Activated naive CD8-positive, alpha-beta T cell treated with anti-CD3 and anti-CD28 coated beads, Interleukin-2, amount 10 ng/mL, durations not matched to agents 7 days and 5 days (primary cell): ENCODE results near the gene DOCK1. TPM values are rescaled to one million over a fixed set of nuclear protein-coding genes. Genes with fewer than 3 reads are reported as not detected.

Experiments
- ATAC-seq: fragments of 150-1000 bp; cut with Tn5 transposase; one replicate; pipeline ENCODE4 v1.10.0; 2021; ENCODE audit warnings: low read depth, moderate library complexity
- POLR2A ChIA-PET: fragments of 350-600 bp; sonication (Branson Sonifier 250); formaldehyde crosslinking; loops from one replicate; lab custom pipeline; 2021; ENCODE audit warnings: antibody characterized with exemption; lab: Charles Lee
- DNase-seq: peaks from one replicate; pipeline ENCODE4 v3.0.0; 2021
- H3K27ac Mint-ChIP-seq: one replicate; pipeline ENCODE4 v1.8.0; 2022; ENCODE audit warnings: mild to moderate bottlenecking, mixed read lengths
- H3K27me3 Mint-ChIP-seq: one replicate; pipeline ENCODE4 v1.8.0; 2022; ENCODE audit warnings: mild to moderate bottlenecking, moderate library complexity, mixed read lengths
- H3K36me3 Mint-ChIP-seq: one replicate; pipeline ENCODE4 v1.8.0; 2021; ENCODE audit warnings: mild to moderate bottlenecking, mixed read lengths
- H3K4me1 Mint-ChIP-seq: one replicate; pipeline ENCODE4 v1.8.0; 2021; ENCODE audit warnings: mixed read lengths
- H3K4me3 Mint-ChIP-seq: one replicate; pipeline ENCODE4 v1.8.0; 2022; ENCODE audit warnings: mild to moderate bottlenecking, moderate library complexity, mixed read lengths
- H3K9me3 Mint-ChIP-seq: one replicate; pipeline ENCODE4 v1.8.0; 2021; ENCODE audit warnings: mixed read lengths
- total RNA-seq, 2 experiments: library from RNA; stranded (reverse); gene quantifications; one replicate each; pipeline ENCODE4 v1.2.3, GENCODE V29; 2021

The DOCK1 gene
- total RNA-seq, 2 experiments from 2014 or later = 0.06 to 0.14 TPM

GRCh38 chr10:126997801-126998590 lies 92.8 kb downstream of the DOCK1 start:
- DNase-seq = no peak
- H3K27ac Mint-ChIP-seq = no peak overlapping the region
- H3K36me3 Mint-ChIP-seq = no peaks in the 10 kb centered on the region
- no peak overlapping the region for H3K4me3 Mint-ChIP-seq
- H3K27me3 Mint-ChIP-seq = no peaks in the 10 kb centered on the region
- ATAC-seq = no peak
- POLR2A ChIA-PET = no interaction called here
- no peaks in the 10 kb centered on the region for H3K4me1 Mint-ChIP-seq
- H3K9me3 Mint-ChIP-seq = peaks cover 3% of the 10 kb centered on the region

- no peak for DNase-seq
- Mint-ChIP-seq H3K27ac (no peak overlapping the region), H3K27me3 (no peaks in the 10 kb centered on the region), H3K4me1 (no peaks in the 10 kb centered on the region), H3K4me3 (no peak overlapping the region), H3K9me3 (peaks cover 3% of the 10 kb centered on the region), H3K36me3 (no peaks in the 10 kb centered on the region)
- POLR2A ChIA-PET = no interaction called here
- no peak for ATAC-seq
Observed at GRCh38 chr10:127000598-127000997, 95.4 kb downstream of the DOCK1 start.

GRCh38 chr10:127003032-127003685 lies 97.9 kb downstream of the DOCK1 start:
- Mint-ChIP-seq H3K9me3 (peaks cover 1% of the 10 kb centered on the region), H3K4me3 (no peak overlapping the region), H3K4me1 (no peaks in the 10 kb centered on the region), H3K36me3 (no peaks in the 10 kb centered on the region), H3K27me3 (no peaks in the 10 kb centered on the region), H3K27ac (no peak overlapping the region)
- POLR2A ChIA-PET = no interaction called here
- ATAC-seq (no peak), DNase-seq (no peak)

- ATAC-seq = no peak
- Mint-ChIP-seq H3K36me3 (no peaks in the 10 kb centered on the region), H3K27me3 (no peaks in the 10 kb centered on the region), H3K27ac (no peak overlapping the region), H3K9me3 (no peaks in the 10 kb centered on the region), H3K4me1 (no peaks in the 10 kb centered on the region), H3K4me3 (no peak overlapping the region)
- DNase-seq = no peak
- POLR2A ChIA-PET = no interaction called here
Observed at GRCh38 chr10:127006453-127006852, 101.2 kb downstream of the DOCK1 start.

DNA sequence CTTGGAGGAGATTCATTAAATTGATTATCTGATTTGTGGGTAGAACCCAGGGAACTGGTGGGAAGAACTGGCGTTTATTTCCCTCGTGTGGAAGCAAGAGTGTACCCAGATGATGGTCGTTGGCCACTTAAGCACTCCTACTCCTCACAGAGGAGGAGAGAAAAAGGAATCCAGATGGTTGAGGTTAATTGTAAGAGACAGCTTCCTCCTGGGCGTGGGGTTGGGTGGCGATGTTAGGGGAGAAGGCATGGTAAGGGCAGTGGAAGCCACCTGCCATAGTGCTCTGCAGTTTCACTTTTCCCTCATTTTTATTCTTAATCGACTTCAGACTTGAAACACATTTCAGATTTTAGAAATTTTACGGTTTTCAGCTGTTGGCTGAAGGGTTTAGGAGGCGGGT lies 104.1 kb downstream of the DOCK1 start:
- Mint-ChIP-seq H3K36me3 (no peaks in the 10 kb centered on the region), H3K27me3 (no peaks in the 10 kb centered on the region), H3K4me1 (no peaks in the 10 kb centered on the region), H3K4me3 (no peak overlapping the region), H3K27ac (no peak overlapping the region), H3K9me3 (no peaks in the 10 kb centered on the region)
- no peak for DNase-seq
- no peak for ATAC-seq
- POLR2A ChIA-PET = no interaction called here

GRCh38 chr10:127011174-127011573 lies 105.9 kb downstream of the DOCK1 start:
- H3K36me3 Mint-ChIP-seq = no peaks in the 10 kb centered on the region
- ATAC-seq (no peak), DNase-seq (no peak)
- H3K27ac Mint-ChIP-seq = no peak overlapping the region
- POLR2A ChIA-PET = no interaction called here
- H3K4me1 Mint-ChIP-seq = no peaks in the 10 kb centered on the region
- no peaks in the 10 kb centered on the region for H3K9me3 Mint-ChIP-seq
- H3K27me3 Mint-ChIP-seq = no peaks in the 10 kb centered on the region
- H3K4me3 Mint-ChIP-seq = no peak overlapping the region

DNA sequence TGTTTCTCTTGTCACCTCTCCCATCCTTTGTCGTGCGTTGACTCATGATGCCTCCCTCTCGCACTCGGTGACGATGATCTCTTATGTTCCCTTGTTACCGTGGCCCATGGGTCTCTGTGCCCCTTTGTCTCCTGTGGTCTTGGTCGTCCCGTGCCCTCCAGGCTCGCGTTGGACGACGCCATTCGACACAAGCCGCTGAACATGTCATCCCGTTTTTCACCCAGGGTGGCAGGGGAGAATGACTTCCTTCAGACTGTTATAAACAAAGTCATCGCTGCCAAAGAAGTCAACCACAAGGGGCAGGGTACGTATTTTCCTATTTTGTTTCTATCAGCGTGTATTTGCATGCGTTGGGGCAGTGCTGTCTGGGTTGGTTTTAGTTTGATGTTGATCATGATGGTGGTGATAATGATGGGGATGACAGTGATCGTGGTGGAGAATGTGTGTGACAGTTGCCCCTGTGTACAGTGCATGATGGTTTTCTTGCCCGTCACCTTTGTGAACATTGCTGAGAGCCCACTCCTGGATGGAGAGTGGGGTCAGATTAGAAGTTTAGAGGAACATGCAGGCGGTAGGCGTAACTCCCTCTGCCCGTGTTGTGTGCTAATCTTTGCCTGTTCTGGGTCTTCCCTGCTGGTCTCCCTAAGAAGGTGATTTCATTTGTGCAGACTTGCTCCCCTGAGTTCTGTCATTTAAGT lies 107.0 kb downstream of the DOCK1 start:
- ATAC-seq (no peak), DNase-seq (no peak)
- no peaks in the 10 kb centered on the region for H3K36me3 Mint-ChIP-seq
- POLR2A ChIA-PET = no interaction called here
- no peaks in the 10 kb centered on the region for H3K4me1 Mint-ChIP-seq
- no peaks in the 10 kb centered on the region for H3K9me3 Mint-ChIP-seq
- no peaks in the 10 kb centered on the region for H3K27me3 Mint-ChIP-seq
- no peak overlapping the region for H3K27ac Mint-ChIP-seq
- H3K4me3 Mint-ChIP-seq = no peak overlapping the region

DNA sequence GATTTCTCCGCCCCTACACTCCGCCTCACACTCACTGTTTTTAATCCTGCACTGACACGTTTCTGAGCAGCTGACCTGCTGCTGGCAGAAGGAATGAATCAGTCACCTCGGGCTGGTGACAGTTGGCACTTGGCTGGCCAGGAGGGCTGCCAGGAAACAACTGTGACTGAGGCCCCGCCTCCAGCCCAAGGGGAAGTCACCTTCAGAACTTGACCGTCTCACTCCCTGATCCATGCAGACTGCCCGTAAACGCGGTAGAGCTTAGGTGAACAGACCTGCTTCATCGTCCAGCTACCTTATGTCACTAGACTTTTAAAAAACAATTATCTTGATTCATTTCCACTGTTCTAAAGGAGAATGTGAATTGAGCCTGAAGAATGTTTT lies 107.5 kb downstream of the DOCK1 start:
- Mint-ChIP-seq H3K27me3 (no peaks in the 10 kb centered on the region), H3K27ac (no peak overlapping the region), H3K4me3 (no peak overlapping the region), H3K36me3 (no peaks in the 10 kb centered on the region), H3K9me3 (no peaks in the 10 kb centered on the region), H3K4me1 (no peaks in the 10 kb centered on the region)
- no peak for ATAC-seq
- POLR2A ChIA-PET = no interaction called here
- no peak for DNase-seq

DNA sequence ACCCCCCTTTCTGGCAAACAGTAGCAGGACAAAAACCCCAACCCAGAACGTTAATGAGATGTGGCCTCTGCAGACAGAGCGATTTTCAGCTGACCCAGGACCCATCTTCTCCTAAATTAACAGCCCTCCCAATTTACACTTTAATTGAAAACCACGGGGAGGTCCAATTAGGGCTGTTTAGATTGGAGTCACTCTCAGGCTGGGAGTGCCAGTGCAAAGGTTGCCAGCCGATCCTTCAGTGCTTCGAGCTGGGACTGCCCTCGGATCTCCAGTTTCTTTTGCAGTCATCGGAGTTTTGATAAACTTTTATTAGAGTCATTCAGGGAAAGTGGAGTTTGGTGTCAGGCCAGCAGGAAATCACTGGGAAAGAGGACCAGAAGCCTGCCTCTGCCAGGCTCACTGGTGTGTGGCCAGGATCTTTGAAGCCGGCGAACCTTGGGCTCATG lies 108.0 kb downstream of the DOCK1 start:
- Mint-ChIP-seq H3K4me1 (no peaks in the 10 kb centered on the region), H3K9me3 (no peaks in the 10 kb centered on the region), H3K27ac (no peak overlapping the region), H3K4me3 (no peak overlapping the region), H3K36me3 (no peaks in the 10 kb centered on the region), H3K27me3 (no peaks in the 10 kb centered on the region)
- no peak for ATAC-seq
- POLR2A ChIA-PET = no interaction called here
- no peak for DNase-seq

DNA sequence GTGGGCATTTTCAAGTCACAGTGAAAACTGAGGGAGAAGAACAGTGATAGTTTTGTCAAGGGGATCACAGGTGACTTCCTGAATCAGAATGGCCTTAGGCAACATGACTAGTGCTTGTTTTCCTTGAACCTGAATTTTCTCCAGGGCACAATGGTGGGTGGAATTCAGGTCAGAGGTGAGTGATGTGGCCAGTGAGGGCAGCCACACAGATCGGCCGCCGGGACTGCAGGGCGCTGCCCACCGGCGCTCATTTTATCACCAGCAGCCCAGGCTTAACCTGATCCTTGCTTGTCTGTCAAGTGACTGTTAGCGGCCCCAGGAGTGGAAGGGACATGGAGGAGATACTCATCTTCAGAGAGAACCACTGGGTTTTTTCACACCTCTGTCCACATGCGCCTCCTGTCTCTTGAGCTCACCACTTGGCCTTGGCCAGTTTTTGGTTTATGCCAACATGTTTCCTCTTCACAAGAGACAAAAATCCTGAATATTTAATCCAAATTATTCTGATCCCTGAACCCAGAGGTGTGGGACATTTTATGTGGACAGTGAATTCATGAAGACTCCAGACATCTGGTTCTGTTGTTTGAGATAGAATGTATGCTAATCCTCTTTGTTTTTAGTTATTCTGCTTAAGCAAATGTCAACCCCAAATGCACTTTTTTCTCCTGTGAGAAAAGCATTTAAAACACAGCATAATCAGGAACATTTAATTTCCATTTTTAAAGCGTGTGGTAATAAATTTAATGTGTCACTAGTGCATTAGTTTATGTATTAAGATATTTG lies 108.7 kb downstream of the DOCK1 start:
- POLR2A ChIA-PET = no interaction called here
- Mint-ChIP-seq H3K9me3 (no peaks in the 10 kb centered on the region), H3K36me3 (no peaks in the 10 kb centered on the region), H3K4me1 (no peaks in the 10 kb centered on the region), H3K4me3 (no peak overlapping the region), H3K27me3 (no peaks in the 10 kb centered on the region), H3K27ac (no peak overlapping the region)
- DNase-seq (no peak), ATAC-seq (no peak)

DNA sequence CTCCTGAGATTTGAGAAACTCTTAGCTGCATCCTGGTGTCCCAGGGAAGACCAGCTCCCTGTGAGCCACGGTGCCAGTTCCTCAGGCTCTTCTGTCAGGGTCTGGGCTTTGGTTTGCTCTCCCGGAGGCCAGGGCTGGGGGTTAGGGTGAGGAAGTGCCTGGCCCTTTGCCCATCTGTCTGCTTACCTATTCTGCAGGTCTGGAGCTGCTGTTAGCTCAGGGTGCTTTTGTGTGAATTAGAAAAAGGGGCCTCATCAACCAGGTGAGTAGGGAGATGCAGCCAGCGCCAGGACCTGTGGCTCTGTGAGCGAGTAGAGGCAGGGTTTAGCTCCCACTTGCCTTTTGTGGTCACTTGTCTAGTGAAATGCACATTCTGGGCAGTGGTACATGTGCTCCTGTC lies 109.4 kb downstream of the DOCK1 start:
- POLR2A ChIA-PET = no interaction called here
- no peak overlapping the region for H3K4me3 Mint-ChIP-seq
- H3K36me3 Mint-ChIP-seq = no peaks in the 10 kb centered on the region
- H3K27ac Mint-ChIP-seq = no peak overlapping the region
- no peaks in the 10 kb centered on the region for H3K9me3 Mint-ChIP-seq
- H3K27me3 Mint-ChIP-seq = no peaks in the 10 kb centered on the region
- no peaks in the 10 kb centered on the region for H3K4me1 Mint-ChIP-seq
- DNase-seq = no peak
- ATAC-seq = no peak

DNA sequence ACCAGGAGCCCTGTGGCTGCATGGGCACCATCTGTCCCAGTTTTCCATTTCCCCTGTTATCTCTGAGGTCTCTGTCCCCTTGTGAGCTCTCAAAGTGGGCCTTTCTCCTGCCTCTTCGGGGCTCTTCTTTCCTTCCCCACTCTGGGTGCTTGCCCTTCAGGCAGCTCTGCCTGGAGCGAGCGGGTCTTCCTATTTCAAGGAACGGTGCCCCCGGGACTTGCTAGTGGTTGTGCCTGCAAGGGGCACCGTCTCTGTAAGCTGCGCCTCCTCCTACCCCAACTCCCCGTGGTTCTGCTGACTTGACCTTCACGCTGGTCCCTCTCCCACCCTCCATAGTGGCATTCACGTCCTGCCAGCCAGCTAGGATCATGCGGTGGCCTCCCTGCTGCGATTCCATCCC lies 110.1 kb downstream of the DOCK1 start:
- Mint-ChIP-seq H3K27ac (no peak overlapping the region), H3K4me3 (no peak overlapping the region), H3K27me3 (no peaks in the 10 kb centered on the region), H3K9me3 (no peaks in the 10 kb centered on the region), H3K36me3 (no peaks in the 10 kb centered on the region), H3K4me1 (no peaks in the 10 kb centered on the region)
- POLR2A ChIA-PET = no interaction called here
- no peak for DNase-seq
- no peak for ATAC-seq

DNA sequence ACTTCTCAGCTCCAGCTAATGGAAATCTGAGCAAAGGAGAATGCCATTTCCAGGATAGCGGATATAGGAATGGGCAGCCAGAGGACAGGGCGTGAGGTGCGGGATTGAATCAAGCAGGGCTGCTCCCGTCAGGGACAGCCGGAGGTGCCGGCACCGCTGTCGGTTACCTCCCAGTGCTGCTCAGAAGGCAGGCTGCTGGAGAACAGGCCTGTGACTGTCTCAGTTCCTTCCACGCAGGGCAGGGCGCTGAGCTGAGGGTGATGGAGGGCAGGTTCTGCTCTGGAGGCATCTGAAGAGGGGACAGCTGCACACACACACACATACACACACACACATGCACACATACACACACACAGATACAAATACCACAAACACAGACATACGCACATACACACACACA lies 111.1 kb downstream of the DOCK1 start:
- Mint-ChIP-seq H3K9me3 (no peaks in the 10 kb centered on the region), H3K4me3 (no peak overlapping the region), H3K4me1 (no peaks in the 10 kb centered on the region), H3K27ac (no peak overlapping the region), H3K36me3 (no peaks in the 10 kb centered on the region), H3K27me3 (no peaks in the 10 kb centered on the region)
- no peak for DNase-seq
- POLR2A ChIA-PET = no interaction called here
- no peak for ATAC-seq
